GM23338 (cell line): ENCODE measurements around the gene ZNF507. TPM values are rescaled to one million over a fixed set of nuclear protein-coding genes. Genes with fewer than 3 reads are reported as not detected.
"Not testable (repeated sequence)": the region's sequence is repeated elsewhere in the genome, so short reads cannot be mapped to it uniquely, and the experiment has no call there.

Source experiments
- ATAC-seq: fragments of 200-7000 bp; cut with Tn5 transposase; 3 replicates; pipeline ENCODE4 v1.9.1; 2020
- DNase-seq: peaks from one replicate; pipeline ENCODE4 v3.0.0-alpha.2; 2015; ENCODE audit warnings: low spot score
- H2AFZ ChIP-seq: fragments of 200-600 bp; sonication (generic); 2 replicates; pipeline ENCODE4 v1.8.0; 2016; ENCODE audit warnings: antibody characterized with exemption, mild to moderate bottlenecking, moderate library complexity
- H3F3A ChIP-seq: fragments of 200-600 bp; sonication (generic); replicated peaks from 2 replicates; pipeline ENCODE4 v1.8.0; 2017; ENCODE audit warnings: antibody characterized with exemption, mixed run types, low read depth
- H3K27ac ChIP-seq: fragments of 200-600 bp; sonication (generic); 2 replicates; pipeline ENCODE4 v1.6.1; 2016; ENCODE audit warnings: low read depth
- H3K27me3 ChIP-seq: fragments of 200-600 bp; sonication (generic); 2 replicates; pipeline ENCODE4 v1.8.0; 2016; ENCODE audit warnings: mild to moderate bottlenecking, mixed run types, moderate library complexity; ENCODE audit not compliant: insufficient read depth
- H3K36me3 ChIP-seq: fragments of 200-600 bp; sonication (generic); 2 replicates; pipeline ENCODE4 v1.8.0; 2016; ENCODE audit warnings: mild to moderate bottlenecking; ENCODE audit not compliant: insufficient read depth
- H3K4me1 ChIP-seq: fragments of 200-600 bp; sonication (generic); 2 replicates; pipeline ENCODE4 v1.8.0; 2016; ENCODE audit warnings: mild to moderate bottlenecking, moderate library complexity; ENCODE audit not compliant: insufficient read depth
- H3K4me2 ChIP-seq: fragments of 200-600 bp; sonication (generic); 2 replicates; pipeline ENCODE4 v1.7.1; 2017; ENCODE audit warnings: mixed run types
- H3K4me3 ChIP-seq: fragments of 200-600 bp; sonication (generic); 2 replicates; pipeline ENCODE4 v1.6.1; 2016; ENCODE audit warnings: mixed run types
- H3K79me2 ChIP-seq: fragments of 200-600 bp; sonication (generic); replicated peaks from 2 replicates; pipeline ENCODE4 v1.8.0; 2017; ENCODE audit warnings: mild to moderate bottlenecking; ENCODE audit not compliant: insufficient read depth
- H3K9me2 ChIP-seq: fragments of 200-600 bp; sonication (generic); 2 replicates; pipeline ENCODE4 v1.8.0; 2017; ENCODE audit not compliant: insufficient read depth
- H4K20me1 ChIP-seq: fragments of 200-600 bp; sonication (generic); replicated peaks from 2 replicates; pipeline ENCODE4 v1.8.0; 2017; ENCODE audit warnings: mild to moderate bottlenecking; ENCODE audit not compliant: insufficient read depth
- H3K27ac Mint-ChIP-seq: 2 replicates; pipeline ENCODE4 v1.8.0; 2020; ENCODE audit warnings: inconsistent platforms, mild to moderate bottlenecking, moderate library complexity, mixed read lengths
- H3K27me3 Mint-ChIP-seq: 3 replicates; pipeline ENCODE4 v1.8.0; 2022; ENCODE audit warnings: low read depth, mild to moderate bottlenecking, moderate library complexity, mixed read lengths, inconsistent platforms; ENCODE audit not compliant: insufficient read depth, poor library complexity
- H3K36me3 Mint-ChIP-seq: 3 replicates; pipeline ENCODE4 v1.8.0; 2021; ENCODE audit warnings: low read depth, mild to moderate bottlenecking, inconsistent platforms, moderate library complexity, mixed read lengths
- H3K4me1 Mint-ChIP-seq: 3 replicates; pipeline ENCODE4 v1.8.0; 2020; ENCODE audit warnings: mild to moderate bottlenecking, inconsistent platforms, mixed read lengths
- H3K4me3 Mint-ChIP-seq: 3 replicates; pipeline ENCODE4 v1.8.0; 2021; ENCODE audit warnings: moderate library complexity, mild to moderate bottlenecking, inconsistent platforms, mixed read lengths
- H3K9me3 Mint-ChIP-seq: 3 replicates; pipeline ENCODE4 v1.8.0; 2020; ENCODE audit warnings: moderate library complexity, mild to moderate bottlenecking, inconsistent platforms, mixed read lengths
- ETS1 ChIP-seq: IDR thresholded peaks from 2 replicates; pipeline ENCODE4 v1.6.1; 2016; ENCODE audit warnings: antibody characterized with exemption
- JUNB ChIP-seq: IDR thresholded peaks from one replicate; pipeline ENCODE4 v1.6.1; 2016; ENCODE audit warnings: antibody characterized with exemption; ENCODE audit not compliant: unreplicated experiment
- POLR2AphosphoS5 ChIP-seq: IDR thresholded peaks from 2 replicates; pipeline ENCODE4 v1.6.1; 2016; ENCODE audit warnings: antibody characterized with exemption, low read depth
- ZNF114 ChIP-seq: fragments of 250-450 bp; sonication (Bioruptor Pico); IDR thresholded peaks from 2 replicates; pipeline ENCODE4 v1.5.0; 2020; ENCODE audit warnings: mild to moderate bottlenecking, moderate library complexity
- ZNF331 ChIP-seq: fragments of 250-450 bp; sonication (Bioruptor Pico); IDR thresholded peaks from 2 replicates; pipeline ENCODE4 v1.5.0; 2020; ENCODE audit warnings: low read depth, mild to moderate bottlenecking, moderate library complexity
- ZNF462 ChIP-seq: fragments of 250-450 bp; sonication (Bioruptor Pico); IDR thresholded peaks from 2 replicates; pipeline ENCODE4 v1.5.0; 2020; ENCODE audit warnings: mild to moderate bottlenecking, moderate library complexity
- polyA plus RNA-seq: library from polyadenylated mRNA; unstranded; fragments of >200 nt; fragmentation: Nextera tagmentation; extraction: Ambion mirVana; gene quantifications from 2 replicates; pipeline ENCODE4 v1.2.1, GENCODE V29; 2016
- total RNA-seq: library from RNA; depleted of rRNA; stranded (reverse); fragments of >200 nt; shearing (Covaris generic); gene quantifications from 2 replicates; pipeline ENCODE4 v1.2.3, GENCODE V29; 2014

Gene ZNF507
- total and polyA plus RNA-seq, 2 experiments from 2014 or later: 10.4 to 23.4 TPM

GRCh38 chr19:32422435-32422834, 77.0 kb downstream of the ZNF507 start:
- Mint-ChIP-seq H3K27ac (no peak overlapping the region), H3K4me3 (no peak overlapping the region), H3K9me3 (no peaks in the 10 kb centered on the region), H3K36me3 (peaks cover 30% of the 10 kb centered on the region), H3K4me1 (no peaks in the 10 kb centered on the region), H3K27me3 (no peaks in the 10 kb centered on the region)
- Histone ChIP-seq H3K4me2 (no peak overlapping the region), H2AFZ (no peak overlapping the region), H3K79me2 (peaks cover 15% of the 10 kb centered on the region; the same call in 1 of the 2 replicates), H4K20me1 (peaks cover 3% of the 10 kb centered on the region), H3K27ac (no peak overlapping the region), H3K9me2 (no peaks in the 10 kb centered on the region), H3K36me3 (peaks cover 4% of the 10 kb centered on the region), H3F3A (no peaks in the 10 kb centered on the region), H3K27me3 (no peaks in the 10 kb centered on the region), H3K4me1 (0 out of 2 replicates have a peak, but pooled peaks cover 3% of the 10 kb centered on the region), H3K4me3 (no peak overlapping the region)
- no peak for DNase-seq
- TF ChIP-seq ZNF331 (no peak), ETS1 (no peak), POLR2AphosphoS5 (no peak)
- ATAC-seq: no peak

GRCh38 chr19:32423944-32424343, 78.5 kb downstream of the ZNF507 start:
- not testable (repeated sequence) for H4K20me1 ChIP-seq, H3K4me3 ChIP-seq, H3K27ac ChIP-seq, H3K27me3 Mint-ChIP-seq, H3K36me3 ChIP-seq, H3F3A ChIP-seq, H3K9me3 Mint-ChIP-seq, H3K4me1 ChIP-seq, ATAC-seq, DNase-seq, H3K4me2 ChIP-seq, H2AFZ ChIP-seq, H3K4me3 Mint-ChIP-seq, H3K27me3 ChIP-seq, H3K4me1 Mint-ChIP-seq, H3K27ac Mint-ChIP-seq, H3K9me2 ChIP-seq
- peaks cover 29% of the 10 kb centered on the region for H3K36me3 Mint-ChIP-seq
- H3K79me2 ChIP-seq: peaks cover 19% of the 10 kb centered on the region; the same call in 1 of the 2 replicates

- Histone ChIP-seq H4K20me1 (peaks cover 16% of the 10 kb centered on the region; the same call in 1 of the 2 replicates), H3K9me2 (no peaks in the 10 kb centered on the region), H3K4me2 (no peak overlapping the region), H3K27me3 (no peaks in the 10 kb centered on the region), H3K4me1 (0 out of 2 replicates have a peak, but pooled peaks cover 4% of the 10 kb centered on the region), H3K36me3 (no peaks in the 10 kb centered on the region; the same call in 1 of the 2 replicates), H3K79me2 (peaks cover 39% of the 10 kb centered on the region), H3K4me3 (no peak overlapping the region), H3K27ac (no peak overlapping the region), H3F3A (no peaks in the 10 kb centered on the region), H2AFZ (no peak overlapping the region)
- no peaks in the 10 kb centered on the region for H3K27me3 Mint-ChIP-seq
- TF ChIP-seq POLR2AphosphoS5: no peak
- no peak for TF ChIP-seq ZNF462
- no peak for TF ChIP-seq JUNB
- TF ChIP-seq ZNF114 (CRISPR knock-in tag): no peak
- no peak for DNase-seq
- no peaks in the 10 kb centered on the region for H3K9me3 Mint-ChIP-seq
- H3K36me3 Mint-ChIP-seq: peaks cover 14% of the 10 kb centered on the region
- H3K4me1 Mint-ChIP-seq: no peaks in the 10 kb centered on the region
- no peak for ATAC-seq
- no peak overlapping the region for H3K27ac Mint-ChIP-seq
- H3K4me3 Mint-ChIP-seq: no peak overlapping the region
Measured at GRCh38 chr19:32427536-32427935, 82.1 kb downstream of the ZNF507 start.
